SK-N-SH (cell line): ENCODE data around the gene CDC42SE1.
A peak's percentile ranks its signal among the peaks of the same experiment; 100 is the strongest.

Experiments used
- JUND ChIP-seq: IDR thresholded peaks from 2 replicates; pipeline ENCODE4 v1.4.0; 2012
- TF ChIP-seq, protein P1 (sequence below): IDR thresholded peaks from 2 replicates; pipeline ENCODE4 v1.6.1; 2012; ENCODE audit warnings: mild to moderate bottlenecking, low read depth, low read length, moderate library complexity

DNA sequence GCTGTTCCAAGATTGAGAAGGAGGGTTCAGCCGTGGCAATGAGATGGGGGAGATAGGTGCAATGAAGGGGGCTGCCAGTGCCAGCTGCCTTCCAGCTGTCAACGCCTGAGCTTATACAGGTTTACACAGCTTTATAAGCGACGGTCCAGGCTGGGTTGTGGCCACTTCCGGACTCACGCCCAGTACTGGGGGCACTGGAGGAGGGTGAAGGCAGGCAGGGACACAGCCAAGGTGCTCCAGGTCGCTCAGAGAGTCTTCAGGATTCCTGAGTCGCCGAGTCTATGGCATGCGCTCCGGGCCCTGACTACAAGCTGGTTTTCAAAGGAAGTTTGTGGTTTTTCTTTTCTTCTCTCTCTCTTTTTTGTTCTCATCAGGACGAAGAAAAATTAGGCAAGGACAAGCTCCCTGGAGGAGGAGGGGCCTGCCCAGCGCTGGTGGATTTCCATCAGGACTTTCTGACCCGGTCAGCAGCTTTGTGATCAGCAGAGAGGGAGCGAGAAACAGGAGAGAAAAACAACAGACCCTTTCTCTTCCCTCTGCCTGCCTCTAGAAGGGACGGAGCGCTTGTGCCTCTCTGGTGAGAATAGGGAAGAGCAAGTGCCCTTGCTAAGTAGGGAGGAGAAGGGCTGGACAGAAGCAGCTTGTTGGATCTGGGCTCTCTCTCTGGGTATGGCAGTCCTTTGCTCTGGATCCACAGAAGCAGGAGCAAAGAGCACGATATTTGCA lies 52.9 kb downstream of the CDC42SE1 start, which contains the start of gene MINDY1:
- TF ChIP-seq, protein P1, sequence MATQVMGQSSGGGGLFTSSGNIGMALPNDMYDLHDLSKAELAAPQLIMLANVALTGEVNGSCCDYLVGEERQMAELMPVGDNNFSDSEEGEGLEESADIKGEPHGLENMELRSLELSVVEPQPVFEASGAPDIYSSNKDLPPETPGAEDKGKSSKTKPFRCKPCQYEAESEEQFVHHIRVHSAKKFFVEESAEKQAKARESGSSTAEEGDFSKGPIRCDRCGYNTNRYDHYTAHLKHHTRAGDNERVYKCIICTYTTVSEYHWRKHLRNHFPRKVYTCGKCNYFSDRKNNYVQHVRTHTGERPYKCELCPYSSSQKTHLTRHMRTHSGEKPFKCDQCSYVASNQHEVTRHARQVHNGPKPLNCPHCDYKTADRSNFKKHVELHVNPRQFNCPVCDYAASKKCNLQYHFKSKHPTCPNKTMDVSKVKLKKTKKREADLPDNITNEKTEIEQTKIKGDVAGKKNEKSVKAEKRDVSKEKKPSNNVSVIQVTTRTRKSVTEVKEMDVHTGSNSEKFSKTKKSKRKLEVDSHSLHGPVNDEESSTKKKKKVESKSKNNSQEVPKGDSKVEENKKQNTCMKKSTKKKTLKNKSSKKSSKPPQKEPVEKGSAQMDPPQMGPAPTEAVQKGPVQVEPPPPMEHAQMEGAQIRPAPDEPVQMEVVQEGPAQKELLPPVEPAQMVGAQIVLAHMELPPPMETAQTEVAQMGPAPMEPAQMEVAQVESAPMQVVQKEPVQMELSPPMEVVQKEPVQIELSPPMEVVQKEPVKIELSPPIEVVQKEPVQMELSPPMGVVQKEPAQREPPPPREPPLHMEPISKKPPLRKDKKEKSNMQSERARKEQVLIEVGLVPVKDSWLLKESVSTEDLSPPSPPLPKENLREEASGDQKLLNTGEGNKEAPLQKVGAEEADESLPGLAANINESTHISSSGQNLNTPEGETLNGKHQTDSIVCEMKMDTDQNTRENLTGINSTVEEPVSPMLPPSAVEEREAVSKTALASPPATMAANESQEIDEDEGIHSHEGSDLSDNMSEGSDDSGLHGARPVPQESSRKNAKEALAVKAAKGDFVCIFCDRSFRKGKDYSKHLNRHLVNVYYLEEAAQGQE: peak; percentile 82
- no peak for TF ChIP-seq JUND
